ENCODE measurements around the gene HLA-DPA1. TPM values are rescaled to one million over a fixed set of nuclear protein-coding genes. Genes with fewer than 3 reads are reported as not detected.

Gene HLA-DPA1
- total RNA-seq, 1 experiment from 2014 or later, result not detected

DNA sequence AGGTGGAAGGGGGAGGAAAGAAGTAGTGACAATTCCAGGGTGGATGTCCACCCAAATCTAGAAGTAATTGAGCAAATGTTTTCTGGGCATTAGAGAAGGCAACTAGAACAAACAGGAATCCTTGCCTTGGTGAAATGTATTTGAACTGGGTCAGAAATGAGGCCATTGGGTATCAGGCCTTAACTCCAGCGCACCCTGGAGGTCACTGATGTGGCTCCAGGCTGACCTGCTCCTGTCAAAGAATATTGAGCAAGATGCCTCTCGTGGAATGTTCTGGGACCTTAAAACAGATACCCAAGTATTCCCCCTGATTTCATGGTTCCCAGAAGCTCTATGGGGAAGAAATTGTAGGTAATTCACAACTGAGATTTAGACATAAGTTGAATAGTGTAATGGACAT is 9.3 kb upstream of the HLA-DPA1 start:
- H3K27me3 Mint-ChIP-seq (ENCODE audit: insufficient read depth, unreplicated experiment), result peaks cover 20% of the 10 kb centered on the region
- ChIA-PET CTCF (no interaction called here), POLR2A (no interaction called here)
- Histone ChIP-seq H3K4me1 (no peaks in the 10 kb centered on the region), H3K27me3 (replicated peaks; ENCODE audit: control insufficient read depth, insufficient read depth, low read length) (no peaks in the 10 kb centered on the region; the same call in 1 of the 2 replicates), H3K36me3 (ENCODE audit: control insufficient read depth, insufficient read depth, low read length) (no peaks in the 10 kb centered on the region), H3K4me3 (ENCODE audit: low read depth, low read length) (no peak overlapping the region), H3K9me3 (no peaks in the 10 kb centered on the region)
- H3K4me3 Mint-ChIP-seq (ENCODE audit: unreplicated experiment), result no peak overlapping the region
- H3K36me3 Mint-ChIP-seq (ENCODE audit: insufficient read depth, unreplicated experiment), result no peaks in the 10 kb centered on the region
- DNase-seq, result peak in 1 of 2 experiments; percentile 34
- TF ChIP-seq, protein P1, sequence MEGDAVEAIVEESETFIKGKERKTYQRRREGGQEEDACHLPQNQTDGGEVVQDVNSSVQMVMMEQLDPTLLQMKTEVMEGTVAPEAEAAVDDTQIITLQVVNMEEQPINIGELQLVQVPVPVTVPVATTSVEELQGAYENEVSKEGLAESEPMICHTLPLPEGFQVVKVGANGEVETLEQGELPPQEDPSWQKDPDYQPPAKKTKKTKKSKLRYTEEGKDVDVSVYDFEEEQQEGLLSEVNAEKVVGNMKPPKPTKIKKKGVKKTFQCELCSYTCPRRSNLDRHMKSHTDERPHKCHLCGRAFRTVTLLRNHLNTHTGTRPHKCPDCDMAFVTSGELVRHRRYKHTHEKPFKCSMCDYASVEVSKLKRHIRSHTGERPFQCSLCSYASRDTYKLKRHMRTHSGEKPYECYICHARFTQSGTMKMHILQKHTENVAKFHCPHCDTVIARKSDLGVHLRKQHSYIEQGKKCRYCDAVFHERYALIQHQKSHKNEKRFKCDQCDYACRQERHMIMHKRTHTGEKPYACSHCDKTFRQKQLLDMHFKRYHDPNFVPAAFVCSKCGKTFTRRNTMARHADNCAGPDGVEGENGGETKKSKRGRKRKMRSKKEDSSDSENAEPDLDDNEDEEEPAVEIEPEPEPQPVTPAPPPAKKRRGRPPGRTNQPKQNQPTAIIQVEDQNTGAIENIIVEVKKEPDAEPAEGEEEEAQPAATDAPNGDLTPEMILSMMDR (IDR thresholded peaks at IDR 0.05; ENCODE audit: insufficient read depth in 1 of 2, low read depth in 1 of 2, low read length in 1 of 2, severe bottlenecking in 1 of 2, unreplicated experiment in 1 of 2), result peak; percentile 17 to 53
- peaks cover 17% of the 10 kb centered on the region for H3K9me3 Mint-ChIP-seq (ENCODE audit: unreplicated experiment)
- H3K27ac Mint-ChIP-seq (ENCODE audit: unreplicated experiment), result no peak overlapping the region
- no peaks in the 10 kb centered on the region for H3K4me1 Mint-ChIP-seq (ENCODE audit: low read depth, unreplicated experiment)
- intact Hi-C loops (cut with micrococcal nuclease; ENCODE audit: unreplicated experiment), result loop anchor here (1.0 kb wide), 1 partner anchor 68 kb away; no protein-coding TSS in a partner anchor
- BruUV-seq (replicated peaks), result no TSS peak

DNA sequence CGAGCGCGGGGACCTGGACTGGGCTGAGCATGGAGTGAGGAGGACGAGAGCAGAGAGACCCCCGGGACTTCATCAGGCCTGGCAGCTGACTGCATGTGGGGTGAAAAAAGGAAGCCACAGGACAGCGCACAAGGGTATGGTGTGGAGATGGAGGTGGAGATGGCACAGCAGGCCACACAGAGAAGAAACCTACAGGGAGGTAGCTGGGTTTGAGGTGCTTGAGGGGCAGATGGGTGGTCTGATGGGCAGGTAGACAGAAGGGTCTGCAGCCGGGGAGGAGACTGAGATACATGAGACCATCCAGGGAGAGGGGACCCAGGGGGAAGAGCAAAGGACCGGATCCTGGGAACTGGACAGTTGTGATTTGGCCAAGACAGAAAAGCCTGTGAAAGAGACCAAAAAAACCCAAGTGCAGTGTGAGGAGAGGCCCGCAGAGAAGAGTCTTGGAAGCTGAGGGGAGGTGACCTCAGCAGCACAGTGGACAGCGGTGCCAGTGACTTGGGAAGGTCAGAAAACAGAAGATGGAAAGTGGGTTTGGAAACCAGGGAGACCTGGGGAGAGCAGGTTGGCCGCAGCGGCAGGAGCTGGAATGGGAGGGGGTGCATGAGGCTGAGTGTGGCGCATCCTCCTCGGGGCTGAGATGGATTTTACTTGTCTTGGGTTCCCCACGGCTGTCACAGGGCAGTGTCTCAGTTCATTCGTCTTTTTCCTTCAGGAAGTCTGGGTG is 7.8 kb upstream of the HLA-DPA1 start:
- intact Hi-C loops (cut with micrococcal nuclease; ENCODE audit: unreplicated experiment), result no loop called here
- Histone ChIP-seq H3K4me3 (ENCODE audit: low read depth, low read length) (no peak overlapping the region), H3K9me3 (no peaks in the 10 kb centered on the region), H3K36me3 (ENCODE audit: control insufficient read depth, insufficient read depth, low read length) (no peaks in the 10 kb centered on the region), H3K27me3 (replicated peaks; ENCODE audit: control insufficient read depth, insufficient read depth, low read length) (no peaks in the 10 kb centered on the region; the same call in 1 of the 2 replicates), H3K4me1 (no peaks in the 10 kb centered on the region)
- no peaks in the 10 kb centered on the region for H3K4me1 Mint-ChIP-seq (ENCODE audit: low read depth, unreplicated experiment)
- no peak for DNase-seq
- BruUV-seq (replicated peaks), result no TSS peak
- TF ChIP-seq, protein P1 (IDR thresholded peaks at IDR 0.05; ENCODE audit: insufficient read depth in 1 of 2, low read depth in 1 of 2, low read length in 1 of 2, severe bottlenecking in 1 of 2, unreplicated experiment in 1 of 2), result no peak
- no peak overlapping the region for H3K27ac Mint-ChIP-seq (ENCODE audit: unreplicated experiment)
- H3K4me3 Mint-ChIP-seq (ENCODE audit: unreplicated experiment), result no peak overlapping the region
- ChIA-PET CTCF (no interaction called here), POLR2A (no interaction called here)
- peaks cover 22% of the 10 kb centered on the region for H3K27me3 Mint-ChIP-seq (ENCODE audit: insufficient read depth, unreplicated experiment)
- peaks cover 17% of the 10 kb centered on the region for H3K9me3 Mint-ChIP-seq (ENCODE audit: unreplicated experiment)
- no peaks in the 10 kb centered on the region for H3K36me3 Mint-ChIP-seq (ENCODE audit: insufficient read depth, unreplicated experiment)

DNA sequence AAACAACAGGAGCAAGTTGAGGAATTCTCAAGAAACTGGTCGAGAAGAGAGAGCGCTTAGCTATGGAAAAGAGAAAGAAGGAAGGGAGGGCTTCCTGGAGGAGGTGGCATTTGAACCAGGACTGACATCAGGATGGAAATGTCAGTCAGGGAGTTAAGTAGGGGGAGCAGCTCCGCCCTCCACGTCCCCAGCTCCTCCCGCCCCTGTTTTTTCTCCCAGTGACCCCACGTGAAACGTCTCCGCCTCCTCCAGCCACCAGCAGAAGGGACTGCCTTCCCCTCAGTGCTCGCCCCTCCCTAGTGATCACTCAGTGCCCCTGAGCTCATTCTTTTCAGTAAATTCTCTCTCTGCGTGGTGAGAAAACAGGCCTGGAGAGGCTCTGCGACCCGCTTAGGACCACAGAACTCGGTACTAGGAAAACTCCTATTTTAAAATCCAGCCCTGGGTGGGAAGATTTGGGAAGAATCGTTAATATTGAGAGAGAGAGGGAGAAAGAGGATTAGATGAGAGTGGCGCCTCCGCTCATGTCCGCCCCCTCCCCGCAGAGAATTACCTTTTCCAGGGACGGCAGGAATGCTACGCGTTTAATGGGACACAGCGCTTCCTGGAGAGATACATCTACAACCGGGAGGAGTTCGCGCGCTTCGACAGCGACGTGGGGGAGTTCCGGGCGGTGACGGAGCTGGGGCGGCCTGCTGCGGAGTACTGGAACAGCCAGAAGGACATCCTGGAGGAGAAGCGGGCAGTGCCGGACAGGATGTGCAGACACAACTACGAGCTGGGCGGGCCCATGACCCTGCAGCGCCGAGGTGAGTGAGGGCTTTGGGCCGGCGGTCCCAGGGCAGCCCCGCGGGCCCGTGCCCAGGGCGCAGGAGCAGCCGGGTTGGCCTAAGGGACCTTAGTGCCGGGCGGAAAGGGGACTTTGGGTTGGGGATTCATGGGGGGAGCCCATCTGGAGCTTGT is 7.0 kb upstream of the HLA-DPA1 start:
- ChIA-PET POLR2A (no interaction called here), CTCF (no interaction called here)
- Mint-ChIP-seq H3K4me1 (ENCODE audit: low read depth, unreplicated experiment) (no peaks in the 10 kb centered on the region), H3K9me3 (ENCODE audit: unreplicated experiment) (peaks cover 17% of the 10 kb centered on the region), H3K4me3 (ENCODE audit: unreplicated experiment) (no peak overlapping the region), H3K36me3 (ENCODE audit: insufficient read depth, unreplicated experiment) (no peaks in the 10 kb centered on the region), H3K27ac (ENCODE audit: unreplicated experiment) (no peak overlapping the region), H3K27me3 (ENCODE audit: insufficient read depth, unreplicated experiment) (peaks cover 22% of the 10 kb centered on the region)
- Histone ChIP-seq H3K4me3 (ENCODE audit: low read depth, low read length) (no peak overlapping the region), H3K27me3 (replicated peaks; ENCODE audit: control insufficient read depth, insufficient read depth, low read length) (no peaks in the 10 kb centered on the region), H3K4me1 (no peaks in the 10 kb centered on the region), H3K9me3 (no peaks in the 10 kb centered on the region), H3K36me3 (ENCODE audit: control insufficient read depth, insufficient read depth, low read length) (no peaks in the 10 kb centered on the region)
- intact Hi-C loops (cut with micrococcal nuclease; ENCODE audit: unreplicated experiment), result no loop called here
- no peak for DNase-seq
- no TSS peak for BruUV-seq (replicated peaks)
- TF ChIP-seq, protein P1 (IDR thresholded peaks at IDR 0.05; ENCODE audit: insufficient read depth in 1 of 2, low read depth in 1 of 2, low read length in 1 of 2, severe bottlenecking in 1 of 2, unreplicated experiment in 1 of 2), result no peak

Measured in Caco-2 (cell line).